Midbrain (tissue), 1 donor: Measurements from ENCODE around the gene F8.

Experiments
- DNase-seq: peaks from one replicate; lab custom pipeline; 2025; lab: John Stamatoyannopoulos, UW

Gene F8

DNA sequence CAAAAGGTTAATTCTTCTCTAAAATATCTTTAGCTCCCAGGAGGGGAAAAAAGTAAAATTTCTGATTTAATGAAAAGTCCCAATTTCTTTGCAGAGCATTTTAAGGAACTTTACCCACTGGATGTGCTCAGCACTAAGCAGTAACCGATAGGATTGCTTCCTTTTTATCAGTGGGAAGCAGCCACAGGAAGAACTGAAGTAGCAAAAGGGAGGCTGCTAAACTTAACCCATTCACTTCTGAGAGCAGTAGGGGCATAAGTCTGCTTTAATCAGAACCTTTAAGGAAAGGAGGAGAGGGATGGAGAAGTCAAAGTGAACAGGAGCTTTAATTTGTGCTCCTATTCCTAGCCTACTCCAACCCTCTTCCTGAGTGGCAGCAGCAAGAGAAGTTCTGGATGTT is at the start of gene F8:
F8 (minus strand) TSS at position 139 of the 400 bp plus-strand sequence. CDS start 171 bp downstream, outside the sequence.
- no peak for DNase-seq

DNA sequence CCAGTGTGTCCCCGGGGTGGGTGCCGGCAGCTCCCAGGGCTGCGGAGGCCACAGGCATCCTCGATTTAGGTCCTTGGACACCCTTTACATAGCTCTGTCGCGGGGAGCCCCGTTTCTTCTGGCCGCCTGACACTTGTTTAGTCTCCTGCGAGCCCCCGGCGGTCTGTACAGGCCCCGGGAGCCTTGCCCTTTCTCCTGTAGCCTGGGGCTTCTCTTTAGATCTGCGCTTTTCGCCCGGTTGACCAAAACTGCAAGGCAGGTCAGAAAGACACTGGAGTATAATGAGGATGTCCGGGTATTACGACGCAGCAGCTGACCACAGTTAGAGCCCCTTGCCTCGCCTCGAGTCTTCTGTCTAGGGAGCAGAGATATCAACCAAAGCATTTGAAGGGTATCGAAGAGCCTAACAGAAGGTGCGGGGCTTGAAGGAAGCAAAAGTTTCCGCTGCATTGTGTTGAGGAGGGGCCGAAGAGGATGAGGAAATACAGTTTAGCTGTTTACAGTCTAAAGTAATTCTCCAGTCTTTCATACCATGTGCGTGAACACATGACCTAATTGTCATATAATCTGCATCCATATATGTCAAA is 49.3 kb upstream of the F8 start:
- DNase-seq = no peak

DNA sequence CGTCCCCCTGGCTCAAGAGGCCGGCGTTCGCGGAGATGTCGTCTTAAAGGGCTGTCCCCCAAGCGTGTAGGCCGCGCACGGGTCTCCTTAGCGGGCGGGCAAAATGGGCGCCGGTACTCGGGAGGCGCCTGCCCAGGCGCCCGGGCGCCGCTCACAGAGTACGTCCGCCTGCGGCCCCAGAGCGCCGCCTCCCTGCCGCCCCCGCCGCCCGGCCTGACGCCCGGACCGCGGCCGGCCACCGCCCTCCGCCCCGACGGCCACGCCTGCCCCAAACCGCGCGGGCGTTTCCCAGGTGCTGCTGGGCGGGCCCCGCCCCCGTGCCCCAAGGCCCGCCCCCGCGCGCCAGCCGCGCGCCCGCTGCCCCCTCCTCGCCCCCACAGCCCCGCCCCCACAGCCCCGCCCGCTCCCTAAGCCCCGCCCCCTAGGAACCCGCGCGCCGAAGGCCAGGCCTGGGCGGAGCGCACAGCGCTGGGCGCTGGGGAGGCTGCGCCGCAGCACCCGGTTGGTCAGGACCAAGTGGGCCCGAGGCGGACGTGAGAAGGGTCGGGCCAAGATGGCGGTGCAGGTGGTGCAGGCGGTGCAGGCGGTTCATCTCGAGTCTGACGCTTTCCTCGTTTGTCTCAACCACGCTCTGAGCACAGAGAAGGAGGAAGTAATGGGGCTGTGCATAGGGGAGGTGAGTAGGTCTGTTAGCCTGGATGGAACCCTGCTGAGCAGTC is 48.6 kb upstream of the F8 start, which contains the start of the genes BRCC3, CMC4 and MTCP1:
BRCC3 (plus strand) TSS at position 534 of the 719 bp plus-strand sequence; CDS start at position 554, 20 bp downstream.
CMC4 (minus strand) TSS at position 162 of the 719 bp plus-strand sequence. CDS start 7,113 bp downstream, outside the sequence.
MTCP1 (minus strand) TSS at position 162 of the 719 bp plus-strand sequence. CDS start 5,126 bp downstream, outside the sequence.
- DNase-seq = peak; percentile 81

DNA sequence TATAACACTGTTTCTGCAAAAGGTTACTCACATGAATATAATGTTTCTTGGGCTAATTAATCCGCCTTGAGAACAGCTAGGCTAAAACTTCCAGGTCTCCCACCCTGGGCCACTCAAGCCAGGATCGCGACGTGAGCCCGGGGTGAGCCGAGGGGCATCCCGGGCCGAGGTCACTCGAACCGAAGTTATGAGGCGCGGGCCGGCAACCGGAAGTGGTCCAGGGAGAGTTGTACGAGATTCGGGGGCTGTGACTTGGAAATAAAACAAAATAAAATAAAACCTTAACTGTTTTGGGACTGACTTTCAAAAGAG is 48.1 kb upstream of the F8 start:
- DNase-seq = no peak

DNA sequence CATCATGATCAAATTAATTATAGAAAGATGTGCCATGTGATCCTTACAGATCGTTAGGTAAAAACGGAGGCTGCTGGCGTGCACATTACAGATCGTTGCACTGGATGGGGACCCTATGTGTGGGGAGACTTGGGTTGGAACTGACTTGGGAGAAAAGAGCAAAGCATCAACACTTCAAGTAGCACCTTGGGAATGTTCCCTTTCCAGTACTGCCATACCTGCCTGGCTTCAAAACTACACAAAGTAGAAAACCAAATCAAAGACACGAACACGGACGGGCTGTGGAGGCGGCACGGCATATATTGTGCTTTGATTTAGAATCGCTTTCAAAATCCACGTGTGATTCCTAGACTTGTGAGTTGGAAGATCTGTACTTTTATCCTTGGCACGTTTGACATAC is 47.5 kb upstream of the F8 start:
- DNase-seq = no peak

DNA sequence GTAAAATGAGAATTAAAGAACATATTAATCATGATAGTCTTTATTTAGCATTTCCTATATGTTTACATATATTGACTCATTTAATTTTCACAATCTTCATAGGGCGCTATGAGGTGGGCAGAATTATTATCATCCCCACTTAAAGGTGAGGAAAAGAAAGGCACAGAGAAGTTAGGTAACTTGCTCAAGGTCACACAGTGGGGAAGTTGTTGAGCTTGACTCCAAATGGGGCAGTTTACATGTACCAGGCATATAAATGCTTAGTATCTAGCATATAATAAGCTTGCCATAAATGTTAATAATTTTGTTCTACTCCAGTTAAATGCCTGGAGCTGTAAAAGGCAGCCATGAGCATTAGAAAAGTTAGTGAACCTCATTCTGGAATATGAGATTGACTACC is 46.9 kb upstream of the F8 start:
- no peak for DNase-seq

DNA sequence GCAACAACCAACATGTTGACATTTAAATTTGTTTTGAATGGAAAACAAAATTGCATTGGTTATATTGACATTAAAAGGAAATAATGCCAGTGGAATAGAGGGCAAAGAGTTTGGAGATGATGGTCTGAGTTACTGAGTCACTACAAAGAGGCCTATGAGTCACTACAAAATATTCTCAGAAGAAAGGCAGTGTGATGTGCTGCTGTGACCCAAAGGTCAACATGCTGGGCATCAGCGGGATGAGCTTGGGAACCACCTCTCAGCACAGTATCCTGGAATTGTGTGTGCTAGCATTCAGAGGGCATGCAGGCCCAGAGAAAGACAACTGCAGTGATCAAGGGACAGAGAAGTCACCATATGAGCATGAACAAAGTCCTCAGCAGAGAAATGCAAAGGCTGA is 45.6 kb upstream of the F8 start:
- DNase-seq = no peak

DNA sequence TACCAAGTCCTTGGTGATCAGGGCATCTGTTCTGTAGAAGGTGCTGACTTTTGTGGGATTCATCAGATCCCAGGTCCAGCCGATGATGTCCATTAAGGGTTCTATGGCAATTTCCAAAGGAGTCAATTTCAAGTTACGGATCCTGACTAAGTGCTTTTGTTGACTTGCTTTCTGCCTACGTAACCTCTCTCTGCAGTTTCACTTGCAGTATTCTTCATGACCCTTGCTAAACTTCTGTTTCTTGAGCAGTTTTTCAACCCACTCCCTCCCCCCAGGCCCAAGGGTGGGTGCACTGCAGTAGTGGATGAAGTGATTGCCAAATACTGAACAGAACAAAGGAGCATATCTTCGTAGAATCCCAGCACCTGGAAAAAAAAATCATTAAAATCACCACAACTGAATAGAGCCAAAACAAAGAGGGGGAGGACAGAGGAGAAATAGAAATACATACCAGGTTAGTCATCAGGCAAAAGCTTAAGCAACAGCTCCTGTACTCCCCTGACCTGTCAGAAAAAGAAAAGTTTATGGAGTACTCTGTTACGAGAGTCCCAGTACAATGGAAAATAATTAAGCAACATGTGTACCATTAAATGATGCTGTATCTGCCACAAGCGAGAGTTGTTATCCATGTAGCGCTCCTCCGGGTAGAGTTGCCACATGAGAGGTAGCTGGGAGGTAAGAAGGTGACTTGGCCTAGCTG is 42.7 kb upstream of the F8 start:
- DNase-seq = no peak

DNA sequence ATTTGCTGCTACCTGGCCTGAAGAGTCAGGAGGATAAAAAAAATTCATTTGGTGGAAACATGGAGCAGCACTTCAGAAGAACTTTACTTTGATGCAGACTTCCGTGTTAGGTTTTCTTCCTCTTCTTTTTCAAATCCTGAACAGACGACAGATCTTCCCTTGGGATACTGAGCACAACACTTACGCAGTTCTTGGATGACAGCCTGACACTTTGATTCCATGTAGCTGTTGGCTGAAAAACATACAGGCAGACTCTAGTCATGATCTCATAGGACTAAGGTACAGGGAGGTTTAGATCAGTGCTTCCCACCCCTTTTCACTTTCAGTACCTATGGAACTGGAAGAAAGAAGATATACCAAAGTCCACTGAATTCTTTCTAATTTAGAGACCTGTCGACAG is 39.2 kb upstream of the F8 start:
- no peak for DNase-seq

DNA sequence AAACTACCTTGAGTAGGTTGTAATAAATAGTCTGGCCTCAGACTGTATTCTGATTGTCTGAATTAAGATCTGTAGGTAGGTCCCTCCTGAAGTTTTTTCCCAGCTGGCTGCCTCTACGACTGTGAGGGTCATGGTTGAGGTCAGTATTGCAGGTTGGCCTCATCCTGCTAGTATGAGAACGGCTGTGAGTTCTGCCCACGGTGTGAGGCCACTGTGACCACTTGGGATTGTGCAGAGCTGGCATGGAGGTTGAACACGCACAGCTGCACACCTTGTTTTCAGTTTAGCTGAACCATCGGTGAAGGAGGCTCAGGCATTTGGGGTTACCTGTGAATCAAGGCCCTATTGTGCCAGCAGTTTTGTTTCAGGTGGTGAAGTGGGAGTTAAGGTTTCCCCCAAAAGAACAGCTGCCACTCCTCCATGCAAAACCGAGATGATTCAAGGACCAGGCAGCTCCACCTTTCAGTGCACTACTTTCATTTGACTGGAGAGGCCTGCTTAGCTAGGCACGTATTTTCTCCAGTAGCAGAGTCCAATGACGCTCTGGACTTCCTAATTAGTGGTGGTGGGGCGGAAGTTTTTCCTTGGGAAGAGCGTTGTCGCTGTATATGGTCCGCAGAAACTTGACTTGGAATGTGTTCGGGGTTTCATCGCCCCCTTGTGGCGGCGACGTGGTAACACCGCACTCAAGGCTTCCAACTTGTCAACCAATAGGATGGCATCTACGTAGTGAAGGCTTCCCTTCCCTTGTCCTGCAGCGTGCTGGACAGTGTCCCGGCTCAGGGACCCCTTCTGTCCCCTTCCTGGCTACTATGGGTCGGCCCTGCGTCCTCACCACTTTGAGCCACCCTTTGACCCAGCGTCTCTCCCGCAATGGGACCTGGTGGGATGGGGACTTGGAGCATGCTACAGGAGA is 34.6 kb upstream of the F8 start:
- peak; percentile 53 for DNase-seq

DNA sequence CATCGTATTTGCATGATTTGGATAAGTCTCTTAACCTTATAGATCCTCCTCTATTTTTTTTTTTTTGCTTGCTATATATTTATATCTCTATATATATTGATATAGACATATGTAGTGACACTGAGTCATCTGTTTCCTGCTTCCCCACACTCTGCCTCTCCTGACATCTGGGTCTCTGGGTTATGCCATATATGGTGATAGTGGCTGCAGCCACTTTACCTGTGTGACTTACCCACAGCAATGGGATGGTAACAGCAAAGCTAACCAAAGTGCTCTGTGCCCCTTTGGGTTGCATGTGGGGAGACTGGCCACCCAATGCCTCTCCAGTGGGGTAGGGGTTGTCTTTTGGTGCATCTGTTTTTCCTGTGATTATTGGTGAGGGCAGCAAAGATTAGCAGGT is 33.9 kb upstream of the F8 start:
- DNase-seq = no peak

DNA sequence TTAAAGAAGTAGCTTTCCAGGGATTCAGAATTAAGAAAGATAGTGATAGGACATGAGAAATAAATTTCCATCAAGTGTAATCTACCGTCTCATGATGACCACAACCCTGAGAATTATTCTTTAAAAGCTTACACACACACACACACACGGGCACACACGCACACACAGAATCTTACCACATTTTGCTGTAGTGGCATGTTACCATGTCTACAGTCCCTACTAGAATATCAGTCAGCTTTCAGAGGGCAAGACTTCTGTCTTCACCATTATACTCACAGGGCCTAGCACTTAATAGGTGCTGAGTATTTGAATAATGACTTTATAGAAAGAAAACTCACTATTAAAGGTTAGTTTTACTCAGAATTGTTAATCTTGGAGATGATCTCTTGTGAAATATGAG is 33.0 kb upstream of the F8 start:
- DNase-seq = no peak

DNA sequence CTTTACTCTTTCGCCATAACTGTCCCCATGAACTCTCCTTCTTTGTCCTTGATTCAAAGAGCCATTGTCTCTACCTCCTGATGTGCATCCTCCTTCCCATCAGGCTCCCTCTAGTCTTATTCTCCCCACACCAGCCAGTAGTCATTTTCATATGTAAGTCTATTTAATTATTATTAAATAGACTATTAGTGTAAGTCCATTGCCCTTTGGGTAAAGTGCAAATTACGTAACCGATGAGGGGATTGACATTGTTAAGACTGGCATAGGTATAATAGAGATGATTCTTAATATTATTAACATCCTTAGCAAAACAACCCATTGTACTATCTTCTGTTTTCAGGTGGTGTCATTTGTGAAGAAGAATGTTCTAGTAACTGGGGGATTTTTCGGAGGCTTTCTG is 31.7 kb upstream of the F8 start:
- DNase-seq = no peak

DNA sequence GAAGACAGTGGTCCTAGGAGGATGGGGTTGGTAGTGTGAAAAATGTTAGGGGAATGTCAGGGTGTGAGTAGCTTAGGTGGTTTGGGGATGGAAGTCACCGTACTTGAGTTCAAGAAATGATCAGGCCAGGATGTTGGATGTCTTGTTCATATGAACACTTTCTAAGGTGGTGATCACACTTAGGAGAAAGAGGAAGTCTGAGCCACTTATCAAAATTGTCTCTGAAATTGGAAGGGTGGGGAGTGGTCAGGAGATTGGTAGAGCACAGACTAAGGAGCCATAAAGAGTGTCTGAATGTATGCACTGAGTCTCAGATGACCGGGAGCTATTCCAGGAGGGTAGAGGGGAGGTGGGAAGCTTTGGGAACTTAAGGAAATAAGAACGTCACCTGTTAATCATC is 31.1 kb upstream of the F8 start:
- DNase-seq = no peak

DNA sequence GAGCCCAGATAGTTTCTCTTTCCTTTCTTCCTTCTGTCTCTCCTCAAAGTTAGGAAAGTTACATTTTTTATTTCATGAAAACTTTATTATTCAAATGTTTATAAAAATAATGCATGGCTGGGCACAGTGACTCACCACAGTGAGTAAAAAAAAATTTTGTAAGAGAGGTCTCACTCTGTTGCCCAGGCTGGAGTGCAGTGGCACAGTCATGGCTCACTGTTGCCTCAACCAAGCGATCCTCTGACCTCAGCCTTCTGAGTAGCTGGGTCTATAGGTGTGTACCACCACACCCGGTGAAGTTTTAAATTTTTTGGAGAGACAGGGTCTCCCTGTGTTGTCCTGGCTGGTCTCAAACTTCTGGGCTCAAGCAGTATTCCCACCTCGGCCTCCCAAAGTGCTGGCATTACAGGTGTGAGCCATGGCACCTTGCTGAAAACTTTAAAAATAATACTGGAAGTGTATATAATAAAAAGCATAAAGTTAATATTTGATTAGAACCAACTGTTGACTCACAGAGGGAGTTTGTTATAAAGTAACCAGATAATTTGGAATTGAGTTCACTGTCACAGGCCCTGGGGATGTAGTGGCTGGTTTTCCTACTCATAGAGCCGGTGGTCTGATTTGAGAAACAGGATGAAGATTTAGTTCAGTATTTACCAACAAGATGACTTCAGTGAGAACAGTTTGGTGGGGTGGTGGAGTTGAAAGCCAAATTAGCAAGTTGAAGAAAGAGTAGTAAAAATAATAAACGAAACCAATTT is 30.4 kb upstream of the F8 start:
- no peak for DNase-seq

DNA sequence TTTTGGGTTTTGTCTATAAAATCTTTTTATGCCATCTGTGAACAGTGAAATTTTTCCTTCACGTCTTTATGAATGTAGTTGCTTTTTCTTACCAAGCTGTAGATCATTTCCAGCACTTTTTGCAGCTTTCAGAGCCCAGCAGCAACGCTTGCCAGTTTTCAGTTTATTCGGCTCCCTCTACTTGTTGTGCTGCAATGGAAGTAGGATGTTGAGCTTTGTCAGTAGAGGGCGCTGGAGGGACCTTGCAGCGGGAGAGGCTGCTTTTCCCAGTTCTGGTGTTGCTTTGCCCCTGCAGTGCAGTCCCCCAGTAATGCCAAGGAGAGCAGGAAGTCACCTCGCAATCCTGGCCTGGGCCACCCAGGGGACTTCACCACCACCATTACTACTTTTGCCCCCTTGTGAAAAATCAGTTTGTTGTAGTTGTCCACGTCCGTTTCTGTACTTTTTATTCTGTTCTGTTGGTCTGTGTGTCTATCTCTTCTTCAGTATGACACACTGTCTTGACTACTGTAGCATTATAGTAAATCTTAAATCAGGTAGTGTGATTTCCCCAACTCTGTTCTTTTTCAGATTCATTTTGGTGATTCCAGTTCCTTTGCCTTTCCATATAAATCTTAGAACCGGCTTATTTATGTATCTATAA is 26.6 kb upstream of the F8 start:
- DNase-seq = peak; percentile 62

DNA sequence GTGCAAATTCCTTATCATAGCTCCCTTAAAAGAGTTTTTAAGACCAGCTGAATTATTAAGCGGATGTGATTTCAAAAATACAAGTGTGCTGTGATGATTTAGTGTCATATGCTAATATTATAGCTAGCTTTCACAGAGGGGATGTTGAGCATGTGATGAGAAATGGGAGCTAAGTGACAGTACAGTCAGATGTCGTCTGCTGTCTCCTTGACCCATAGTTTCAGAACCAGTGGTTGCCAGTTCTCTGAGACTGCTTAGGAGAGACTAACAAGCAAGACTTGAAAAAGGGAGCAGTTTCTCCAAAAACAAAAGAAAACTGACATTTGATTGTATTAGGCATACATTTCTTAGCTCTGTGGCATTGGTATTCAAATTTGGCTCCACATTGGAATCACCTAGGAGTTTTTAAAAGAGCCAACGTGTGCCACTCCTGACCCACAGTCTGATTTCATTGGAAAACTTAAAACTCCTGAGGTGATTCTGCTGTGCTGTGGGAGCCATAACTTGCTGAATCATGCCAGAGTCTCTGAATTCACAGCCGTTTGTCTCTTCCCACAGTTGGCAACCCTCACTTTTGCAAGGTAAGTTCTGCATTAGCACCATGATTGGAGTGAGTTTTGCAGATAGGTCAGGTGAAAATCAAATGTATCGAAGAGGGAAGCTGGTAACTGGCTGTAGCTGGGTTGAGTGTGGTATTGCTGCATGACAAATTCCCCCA is 24.4 kb upstream of the F8 start:
- DNase-seq = no peak

DNA sequence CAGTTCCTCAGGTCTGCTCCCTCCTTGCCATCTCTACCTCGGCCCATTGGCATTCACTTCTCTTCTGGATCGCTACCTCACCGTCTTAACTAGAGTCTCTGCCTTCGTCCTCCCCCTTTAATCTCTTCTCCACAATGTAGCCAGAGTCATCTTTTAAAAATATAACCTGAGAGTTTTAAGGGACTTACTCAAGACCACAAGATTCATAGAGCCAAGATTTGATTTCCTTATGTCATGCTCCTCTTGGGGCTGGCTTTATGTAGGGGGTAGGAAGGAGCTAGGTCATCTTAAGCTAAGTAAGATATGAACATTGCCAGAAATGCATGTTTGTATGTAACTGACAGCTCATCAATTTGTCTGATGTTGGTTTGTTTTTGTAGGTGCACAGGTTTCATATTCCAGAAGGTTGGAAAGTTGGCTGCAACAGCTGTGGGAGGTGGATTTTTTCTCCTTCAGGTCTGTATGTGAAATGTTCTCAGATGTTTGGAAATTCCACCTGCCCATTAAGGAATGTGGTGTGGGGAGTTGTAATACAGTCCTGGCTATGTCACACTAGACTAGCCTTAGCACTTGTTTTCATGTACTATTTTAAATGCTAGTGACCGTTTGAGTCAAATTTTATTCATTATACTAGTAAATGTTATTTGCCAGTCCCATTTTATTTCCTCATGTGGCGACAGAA is 23.7 kb upstream of the F8 start:
- DNase-seq = no peak

DNA sequence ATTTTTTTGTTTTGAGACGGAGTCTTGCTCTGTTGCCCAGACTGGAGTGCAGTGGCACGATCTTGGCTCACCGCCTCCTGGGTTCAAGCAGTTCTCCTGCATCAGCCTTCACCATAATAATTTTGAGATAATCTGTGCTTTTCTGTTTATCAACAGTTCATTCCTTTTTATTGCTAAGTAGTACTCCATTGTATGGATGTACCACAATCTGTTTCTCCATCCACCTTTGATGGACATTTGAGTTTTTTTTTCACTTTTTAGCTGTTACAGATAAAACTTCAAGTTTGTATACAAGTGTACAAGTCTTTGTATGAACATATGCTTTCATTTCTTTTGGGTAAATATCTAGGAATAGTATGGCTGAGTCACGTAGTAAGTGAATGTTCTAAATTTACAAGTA is 13.2 kb upstream of the F8 start:
- DNase-seq = no peak

DNA sequence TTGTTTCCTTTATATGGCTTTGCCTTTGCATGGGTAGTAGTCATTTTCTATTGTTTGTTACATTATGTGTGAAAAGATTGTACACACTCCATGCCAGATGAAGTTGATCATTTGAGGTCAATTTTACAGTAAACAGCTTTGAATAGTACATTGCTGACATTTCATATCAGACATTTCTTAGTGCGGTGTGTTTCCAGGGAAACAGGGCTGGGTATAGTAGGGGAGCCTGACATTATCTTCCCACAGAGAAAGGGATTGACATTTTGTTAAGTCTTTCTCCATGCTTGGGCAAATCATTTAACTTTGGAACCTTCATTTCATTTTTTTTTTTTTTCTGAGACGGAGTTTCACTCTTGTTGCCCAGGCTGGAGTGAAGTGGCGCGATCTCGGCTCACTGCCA is 9.1 kb upstream of the F8 start:
- no peak for DNase-seq
